ENCODE measurements around the gene PPP1R14D. TPM values are rescaled to one million over a fixed set of nuclear protein-coding genes. Genes with fewer than 3 reads are reported as not detected.

Gene PPP1R14D
- total and polyA plus RNA-seq, 2 experiments from 2014 or later = not detected

DNA sequence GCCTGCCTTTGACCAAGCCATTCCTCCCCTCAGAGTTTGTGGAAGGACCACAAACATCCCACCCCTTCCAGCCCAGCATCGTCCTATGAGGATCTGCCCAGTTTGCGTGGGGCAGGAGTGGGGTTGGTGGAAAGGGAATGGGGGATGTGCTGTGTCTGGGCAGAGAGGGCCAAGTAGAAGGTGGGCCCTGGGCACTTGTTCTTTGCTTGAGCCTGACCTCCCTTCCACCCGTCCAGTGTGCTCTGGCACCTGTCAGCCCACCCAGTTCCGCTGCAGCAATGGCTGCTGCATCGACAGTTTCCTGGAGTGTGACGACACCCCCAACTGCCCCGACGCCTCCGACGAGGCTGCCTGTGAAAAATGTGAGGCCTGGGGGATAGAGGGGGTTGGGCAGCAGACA is 25.7 kb upstream of the PPP1R14D start (continued):
- TF ChIP-seq, protein P1, sequence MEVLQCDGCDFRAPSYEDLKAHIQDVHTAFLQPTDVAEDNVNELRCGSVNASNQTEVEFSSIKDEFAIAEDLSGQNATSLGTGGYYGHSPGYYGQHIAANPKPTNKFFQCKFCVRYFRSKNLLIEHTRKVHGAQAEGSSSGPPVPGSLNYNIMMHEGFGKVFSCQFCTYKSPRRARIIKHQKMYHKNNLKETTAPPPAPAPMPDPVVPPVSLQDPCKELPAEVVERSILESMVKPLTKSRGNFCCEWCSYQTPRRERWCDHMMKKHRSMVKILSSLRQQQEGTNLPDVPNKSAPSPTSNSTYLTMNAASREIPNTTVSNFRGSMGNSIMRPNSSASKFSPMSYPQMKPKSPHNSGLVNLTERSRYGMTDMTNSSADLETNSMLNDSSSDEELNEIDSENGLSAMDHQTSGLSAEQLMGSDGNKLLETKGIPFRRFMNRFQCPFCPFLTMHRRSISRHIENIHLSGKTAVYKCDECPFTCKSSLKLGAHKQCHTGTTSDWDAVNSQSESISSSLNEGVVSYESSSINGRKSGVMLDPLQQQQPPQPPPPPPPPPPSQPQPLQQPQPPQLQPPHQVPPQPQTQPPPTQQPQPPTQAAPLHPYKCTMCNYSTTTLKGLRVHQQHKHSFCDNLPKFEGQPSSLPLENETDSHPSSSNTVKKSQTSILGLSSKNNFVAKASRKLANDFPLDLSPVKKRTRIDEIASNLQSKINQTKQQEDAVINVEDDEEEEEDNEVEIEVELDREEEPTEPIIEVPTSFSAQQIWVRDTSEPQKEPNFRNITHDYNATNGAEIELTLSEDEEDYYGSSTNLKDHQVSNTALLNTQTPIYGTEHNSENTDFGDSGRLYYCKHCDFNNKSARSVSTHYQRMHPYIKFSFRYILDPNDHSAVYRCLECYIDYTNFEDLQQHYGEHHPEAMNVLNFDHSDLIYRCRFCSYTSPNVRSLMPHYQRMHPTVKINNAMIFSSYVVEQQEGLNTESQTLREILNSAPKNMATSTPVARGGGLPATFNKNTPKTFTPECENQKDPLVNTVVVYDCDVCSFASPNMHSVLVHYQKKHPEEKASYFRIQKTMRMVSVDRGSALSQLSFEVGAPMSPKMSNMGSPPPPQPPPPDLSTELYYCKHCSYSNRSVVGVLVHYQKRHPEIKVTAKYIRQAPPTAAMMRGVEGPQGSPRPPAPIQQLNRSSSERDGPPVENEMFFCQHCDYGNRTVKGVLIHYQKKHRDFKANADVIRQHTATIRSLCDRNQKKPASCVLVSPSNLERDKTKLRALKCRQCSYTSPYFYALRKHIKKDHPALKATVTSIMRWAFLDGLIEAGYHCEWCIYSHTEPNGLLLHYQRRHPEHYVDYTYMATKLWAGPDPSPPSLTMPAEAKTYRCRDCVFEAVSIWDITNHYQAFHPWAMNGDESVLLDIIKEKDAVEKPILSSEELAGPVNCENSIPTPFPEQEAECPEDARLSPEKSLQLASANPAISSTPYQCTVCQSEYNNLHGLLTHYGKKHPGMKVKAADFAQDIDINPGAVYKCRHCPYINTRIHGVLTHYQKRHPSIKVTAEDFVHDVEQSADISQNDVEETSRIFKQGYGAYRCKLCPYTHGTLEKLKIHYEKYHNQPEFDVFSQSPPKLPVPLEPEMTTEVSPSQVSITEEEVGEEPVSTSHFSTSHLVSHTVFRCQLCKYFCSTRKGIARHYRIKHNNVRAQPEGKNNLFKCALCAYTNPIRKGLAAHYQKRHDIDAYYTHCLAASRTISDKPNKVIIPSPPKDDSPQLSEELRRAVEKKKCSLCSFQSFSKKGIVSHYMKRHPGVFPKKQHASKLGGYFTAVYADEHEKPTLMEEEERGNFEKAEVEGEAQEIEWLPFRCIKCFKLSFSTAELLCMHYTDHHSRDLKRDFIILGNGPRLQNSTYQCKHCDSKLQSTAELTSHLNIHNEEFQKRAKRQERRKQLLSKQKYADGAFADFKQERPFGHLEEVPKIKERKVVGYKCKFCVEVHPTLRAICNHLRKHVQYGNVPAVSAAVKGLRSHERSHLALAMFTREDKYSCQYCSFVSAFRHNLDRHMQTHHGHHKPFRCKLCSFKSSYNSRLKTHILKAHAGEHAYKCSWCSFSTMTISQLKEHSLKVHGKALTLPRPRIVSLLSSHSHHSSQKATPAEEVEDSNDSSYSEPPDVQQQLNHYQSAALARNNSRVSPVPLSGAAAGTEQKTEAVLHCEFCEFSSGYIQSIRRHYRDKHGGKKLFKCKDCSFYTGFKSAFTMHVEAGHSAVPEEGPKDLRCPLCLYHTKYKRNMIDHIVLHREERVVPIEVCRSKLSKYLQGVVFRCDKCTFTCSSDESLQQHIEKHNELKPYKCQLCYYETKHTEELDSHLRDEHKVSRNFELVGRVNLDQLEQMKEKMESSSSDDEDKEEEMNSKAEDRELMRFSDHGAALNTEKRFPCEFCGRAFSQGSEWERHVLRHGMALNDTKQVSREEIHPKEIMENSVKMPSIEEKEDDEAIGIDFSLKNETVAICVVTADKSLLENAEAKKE (CRISPR knock-in tag; IDR thresholded peaks at IDR 0.05) = no peak
- TF ChIP-seq JUNB (IDR thresholded peaks at IDR 0.05; ENCODE audit: unreplicated experiment) (no peak), ETS1 (IDR thresholded peaks at IDR 0.05) (no peak), NANOG (IDR thresholded peaks at IDR 0.05; ENCODE audit: borderline replicate concordance) (no peak), ZNF331 (CRISPR knock-in tag; IDR thresholded peaks at IDR 0.05; ENCODE audit: low read depth) (no peak), ZNF114 (CRISPR knock-in tag; IDR thresholded peaks at IDR 0.05) (no peak), EZH2phosphoT487 (IDR thresholded peaks at IDR 0.05; ENCODE audit: unreplicated experiment) (no peak), EZH2 (IDR thresholded peaks at IDR 0.05; ENCODE audit: low read depth, unreplicated experiment) (no peak)

GRCh38 chr15:40853241-40853890 is 24.9 kb upstream of the PPP1R14D start:
- no peak overlapping the region for H3K4me2 ChIP-seq
- DNase-seq (ENCODE audit: low spot score) = no peak
- no peaks in the 10 kb centered on the region for H3K9me2 ChIP-seq (ENCODE audit: insufficient read depth)
- peaks cover 13% of the 10 kb centered on the region for H4K20me1 ChIP-seq (replicated peaks; ENCODE audit: insufficient read depth)
- H3K9me3 Mint-ChIP-seq = no peaks in the 10 kb centered on the region
- H3K79me2 ChIP-seq (replicated peaks; ENCODE audit: insufficient read depth) = peaks cover 35% of the 10 kb centered on the region
- H3K4me3 ChIP-seq = no peak overlapping the region
- no peak overlapping the region for H3K27ac Mint-ChIP-seq
- ATAC-seq = no peak
- peaks cover 9% of the 10 kb centered on the region for H3K27me3 Mint-ChIP-seq (ENCODE audit: insufficient read depth, low read depth, poor library complexity)
- no peak overlapping the region for H3K27ac ChIP-seq (ENCODE audit: low read depth)
- H2AFZ ChIP-seq = no peak overlapping the region
- no peaks in the 10 kb centered on the region for H3K4me1 ChIP-seq (ENCODE audit: insufficient read depth)
- peaks cover 11% of the 10 kb centered on the region for H3K36me3 ChIP-seq (ENCODE audit: insufficient read depth)
- no peak overlapping the region for H3K4me3 Mint-ChIP-seq
- peaks cover 75% of the 10 kb centered on the region for H3K36me3 Mint-ChIP-seq (ENCODE audit: low read depth)
- H3K27me3 ChIP-seq (ENCODE audit: insufficient read depth) = no peaks in the 10 kb centered on the region
- peaks cover 12% of the 10 kb centered on the region for H3F3A ChIP-seq (replicated peaks; ENCODE audit: low read depth)
- peaks cover 12% of the 10 kb centered on the region for H3K4me1 Mint-ChIP-seq
- TF ChIP-seq EZH2 (IDR thresholded peaks at IDR 0.05; ENCODE audit: low read depth, unreplicated experiment) (no peak), NANOG (IDR thresholded peaks at IDR 0.05; ENCODE audit: borderline replicate concordance) (no peak), ZNF331 (CRISPR knock-in tag; IDR thresholded peaks at IDR 0.05; ENCODE audit: low read depth) (no peak)
- TF ChIP-seq, protein P1 (CRISPR knock-in tag; IDR thresholded peaks at IDR 0.05) = no peak

All from GM23338 (cell line).